Heart left ventricle (tissue), 13 donors: ENCODE data around the gene STUM.

Source experiments
- POLR2A ChIP-seq, 2 donors: fragments of 450-650 bp; IDR thresholded peaks; one replicate each; pipeline ENCODE4 v1.6.1; 2017; ENCODE audit warnings: antibody characterized with exemption in 2 of 2, mild to moderate bottlenecking in 2 of 2, moderate library complexity in 2 of 2
- TF ChIP-seq, protein P1 (sequence below), 12 donors: fragments of 200-600 bp; sonication (generic) in 4 of 12; IDR thresholded peaks; one replicate each; pipeline versions ENCODE4 v1.5.0 to v1.8.0; 2018 to 2022; ENCODE audit warnings: antibody characterized with exemption in 12 of 12, mild to moderate bottlenecking in 5 of 12
- donor health status: ischemic (EF 13 %, LVEDD 7.1; RV severe dilation, severe dysfunction).
- donor health status: DM: no; HTN: yes; CAD: no.
- donor health status: DM: no; HTN: no; CAD: no.
- donor health status: ischemic (EF 25% LVEDD 6.9; RV normal size, moderate dysfunction).
- donor health status: ischemic (EF 25% LVEDD 5.7; RV mildly dilated, moderate dysfunction).
- donor health status: ischemic (EF 35%, LVEDD 5.7; RV mildly dilated, moderate dysfunction).
- donor health status: nonischemic (EF 11% LVEDD 7.7; RV severe dilation, severe dysfunction).
- donor health status: DM: yes; HTN: yes; CAD: no.
- donor health status: PGD.
- donor health status: ischemic (EF 29% LVEDD 5.4; RV normal size, mild dysfunction).
- donor health status: nonischemic (EF 23%, LVEDD 6.1; RV moderate dilation, normal function).

DNA sequence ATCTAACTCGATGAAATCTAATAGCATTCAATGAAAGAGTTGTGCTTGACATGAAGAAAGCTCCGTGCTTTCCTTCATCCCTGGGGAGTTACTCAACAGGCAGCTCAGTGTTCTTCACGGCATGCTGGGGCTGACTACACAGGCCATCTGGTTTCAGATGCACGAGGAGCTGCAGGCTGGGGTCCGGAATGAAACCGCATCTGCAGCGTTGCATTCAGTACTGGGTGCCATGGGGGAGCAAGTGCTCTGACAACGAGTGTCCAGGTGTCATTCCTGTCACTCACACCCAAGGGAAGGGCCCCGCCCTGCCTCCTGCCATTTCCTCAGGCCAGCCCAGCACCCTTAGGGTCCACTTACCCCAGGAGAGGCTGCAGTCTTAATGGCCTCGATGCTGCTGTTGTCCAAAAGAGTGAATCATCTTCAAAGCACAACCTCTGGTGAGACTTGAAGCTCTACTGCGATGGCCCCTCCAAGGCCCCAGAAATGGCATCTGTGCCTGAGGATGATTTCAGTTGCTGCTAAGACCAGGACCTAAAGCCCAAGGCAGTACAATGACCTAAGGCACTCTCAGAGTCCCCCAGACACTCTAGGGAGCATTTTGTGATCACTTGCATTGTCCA lies 61.4 kb downstream of the STUM start:
- no peak for TF ChIP-seq POLR2A (IDR thresholded peaks at IDR 0.05)
- TF ChIP-seq, protein P1, sequence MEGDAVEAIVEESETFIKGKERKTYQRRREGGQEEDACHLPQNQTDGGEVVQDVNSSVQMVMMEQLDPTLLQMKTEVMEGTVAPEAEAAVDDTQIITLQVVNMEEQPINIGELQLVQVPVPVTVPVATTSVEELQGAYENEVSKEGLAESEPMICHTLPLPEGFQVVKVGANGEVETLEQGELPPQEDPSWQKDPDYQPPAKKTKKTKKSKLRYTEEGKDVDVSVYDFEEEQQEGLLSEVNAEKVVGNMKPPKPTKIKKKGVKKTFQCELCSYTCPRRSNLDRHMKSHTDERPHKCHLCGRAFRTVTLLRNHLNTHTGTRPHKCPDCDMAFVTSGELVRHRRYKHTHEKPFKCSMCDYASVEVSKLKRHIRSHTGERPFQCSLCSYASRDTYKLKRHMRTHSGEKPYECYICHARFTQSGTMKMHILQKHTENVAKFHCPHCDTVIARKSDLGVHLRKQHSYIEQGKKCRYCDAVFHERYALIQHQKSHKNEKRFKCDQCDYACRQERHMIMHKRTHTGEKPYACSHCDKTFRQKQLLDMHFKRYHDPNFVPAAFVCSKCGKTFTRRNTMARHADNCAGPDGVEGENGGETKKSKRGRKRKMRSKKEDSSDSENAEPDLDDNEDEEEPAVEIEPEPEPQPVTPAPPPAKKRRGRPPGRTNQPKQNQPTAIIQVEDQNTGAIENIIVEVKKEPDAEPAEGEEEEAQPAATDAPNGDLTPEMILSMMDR (IDR thresholded peaks at IDR 0.05): no peak
